SK-N-SH (cell line): Measurements from ENCODE around the gene FAM181A. TPM values are rescaled to one million over a fixed set of nuclear protein-coding genes. Genes with fewer than 3 reads are reported as not detected.

Experiments
- CTCF ChIA-PET: fragments of 300-600, 350-600 bp; formaldehyde crosslinking; extraction: SDS; loops from one replicate; lab custom pipeline; 2021; lab: Yijun Ruan, JAX
- POLR2A ChIA-PET: fragments of 350-600 bp; sonication (Branson Sonifier 250); formaldehyde crosslinking; extraction: SDS; loops from one replicate; lab custom pipeline; 2020; ENCODE audit warnings: antibody characterized with exemption, inconsistent platforms; lab: Yijun Ruan, JAX
- DNase-seq: peaks from one replicate; pipeline ENCODE4 v3.0.0; 2012
- H2AFZ ChIP-seq: fragments of 200-600 bp; sonication (generic); 2 replicates; pipeline ENCODE4 v1.8.1; 2016; ENCODE audit warnings: antibody characterized with exemption, mild to moderate bottlenecking, low read depth
- H3F3A ChIP-seq: fragments of 200-600 bp; sonication (generic); replicated peaks from 2 replicates; pipeline ENCODE3; 2016; ENCODE audit warnings: antibody characterized with exemption, mild to moderate bottlenecking; ENCODE audit not compliant: insufficient read depth
- H3K27ac ChIP-seq, 2 experiments: fragments of 200-500 bp in 1 of 2; fragments of 200-600 bp in 1 of 2; sonication (Bioruptor generic) in 1 of 2; sonication (generic), shearing (Covaris generic) in 1 of 2; 2 replicates each; pipeline versions ENCODE4 v1.5.1 to v1.6.1; 2014 to 2016; ENCODE audit warnings: low read depth in 2 of 2, inconsistent platforms in 1 of 2, low read length in 1 of 2, mild to moderate bottlenecking in 1 of 2, mixed read lengths in 1 of 2
- H3K27me3 ChIP-seq: fragments of 200-600 bp; sonication (generic), shearing (Covaris generic); 2 replicates; pipeline ENCODE4 v1.6.1; 2016; ENCODE audit warnings: mixed run types; ENCODE audit not compliant: insufficient read depth
- H3K36me3 ChIP-seq, 2 experiments: fragments of 200-500 bp in 1 of 2; fragments of 200-600 bp in 1 of 2; sonication (Bioruptor generic) in 1 of 2; sonication (generic) in 1 of 2; replicated peaks in 1 of 2; 2 replicates each; pipeline versions ENCODE3 to v1.5.1; 2014 to 2016; ENCODE audit warnings: low read length in 1 of 2, mild to moderate bottlenecking in 1 of 2; ENCODE audit not compliant: insufficient read depth in 2 of 2, control insufficient read depth in 1 of 2
- H3K4me1 ChIP-seq, 2 experiments: fragments of 200-500 bp in 1 of 2; fragments of 200-600 bp in 1 of 2; sonication (Bioruptor generic) in 1 of 2; sonication (generic), shearing (Covaris generic) in 1 of 2; 2 replicates each; pipeline versions ENCODE4 v1.5.1 to v1.6.1; 2014 to 2016; ENCODE audit warnings: low read depth in 1 of 2, low read length in 1 of 2, mixed run types in 1 of 2; ENCODE audit not compliant: insufficient read depth in 2 of 2, control insufficient read depth in 1 of 2
- H3K4me2 ChIP-seq: fragments of 200-600 bp; sonication (generic), shearing (Covaris generic); 2 replicates; pipeline ENCODE4 v1.6.1; 2017; ENCODE audit warnings: mixed run types
- H3K4me3 ChIP-seq, 2 experiments: fragments of 200-500 bp in 1 of 2; fragments of 200-600 bp in 1 of 2; sonication (Bioruptor generic) in 1 of 2; sonication (generic), shearing (Covaris generic) in 1 of 2; 2 replicates each; pipeline versions ENCODE4 v1.5.1 to v1.8.1; 2014 to 2016; ENCODE audit warnings: low read depth in 2 of 2, inconsistent platforms in 1 of 2, low read length in 1 of 2, mild to moderate bottlenecking in 1 of 2, mixed read lengths in 1 of 2, moderate library complexity in 1 of 2
- H3K79me2 ChIP-seq: fragments of 200-600 bp; sonication (generic); 2 replicates; pipeline ENCODE4 v1.8.1; 2017; ENCODE audit warnings: mild to moderate bottlenecking; ENCODE audit not compliant: insufficient read depth
- H3K9ac ChIP-seq: fragments of 200-600 bp; sonication (generic); 2 replicates; pipeline ENCODE4 v1.6.1; 2017; ENCODE audit warnings: mixed run types
- H3K9me2 ChIP-seq: fragments of 200-600 bp; sonication (generic); 2 replicates; pipeline ENCODE4 v1.6.1; 2017; ENCODE audit warnings: mixed run types
- H3K9me3 ChIP-seq: fragments of 200-600 bp; sonication (generic); 2 replicates; pipeline ENCODE4 v1.6.1; 2017; ENCODE audit warnings: mixed run types, mild to moderate bottlenecking, moderate library complexity
- H4K20me1 ChIP-seq: fragments of 200-600 bp; sonication (generic); 2 replicates; pipeline ENCODE4 v1.6.1; 2017; ENCODE audit warnings: mild to moderate bottlenecking, mixed run types; ENCODE audit not compliant: insufficient read depth
- FOSL2 ChIP-seq: IDR thresholded peaks from 2 replicates; pipeline ENCODE4 v1.4.0; 2012; ENCODE audit warnings: low read depth, mild to moderate bottlenecking, moderate library complexity, borderline replicate concordance
- GABPA ChIP-seq: IDR thresholded peaks from 2 replicates; pipeline ENCODE4 v1.4.0; 2012; ENCODE audit warnings: low read depth, mild to moderate bottlenecking
- GATA2 ChIP-seq: sonication (generic); formaldehyde crosslinking; IDR thresholded peaks from 2 replicates; pipeline ENCODE4 v1.5.0; 2020; ENCODE audit warnings: mild to moderate bottlenecking, missing genetic modification reagents
- MEF2A ChIP-seq: IDR thresholded peaks from 2 replicates; pipeline ENCODE4 v1.4.0; 2012; ENCODE audit warnings: low read depth, borderline replicate concordance
- POLR2AphosphoS5 ChIP-seq: IDR thresholded peaks from 2 replicates; pipeline ENCODE4 v1.6.1; 2012; ENCODE audit warnings: low read depth, low read length
- RAD21 ChIP-seq: IDR thresholded peaks from 2 replicates; pipeline ENCODE4 v1.6.1; 2012; ENCODE audit warnings: mild to moderate bottlenecking, low read length
- RCOR1 ChIP-seq: fragments of 150-350 bp; IDR thresholded peaks from 2 replicates; pipeline ENCODE4 v1.6.1; 2017; ENCODE audit warnings: antibody characterized with exemption, low read length
- RFX5 ChIP-seq: IDR thresholded peaks from 2 replicates; pipeline ENCODE4 v1.6.1; 2012; ENCODE audit warnings: mild to moderate bottlenecking, improper control_type of control experiment, low read length
- SIN3A ChIP-seq: IDR thresholded peaks from 2 replicates; pipeline ENCODE4 v1.6.1; 2012; ENCODE audit warnings: low read depth, mild to moderate bottlenecking, low read length, moderate library complexity, borderline replicate concordance
- SMC3 ChIP-seq: IDR thresholded peaks from 2 replicates; pipeline ENCODE4 v1.6.1; 2012; ENCODE audit warnings: low read depth, low read length, improper control_type of control experiment
- WGBS: methylation state at CpG from one replicate; pipeline ENCODE4 v1.1.6; 2017; ENCODE audit warnings: low lambda C conversion rate; 5-methylcytosine and 5-hydroxymethylcytosine counted together
- polyA plus RNA-seq, 3 experiments: library from polyadenylated mRNA; depleted of rRNA; stranded (reverse); fragments of >200 nt; gene quantifications; 2 replicates each; pipeline ENCODE4 v1.2.3, GENCODE V29; 2012
- TF ChIP-seq, protein P1 (sequence below): IDR thresholded peaks from 2 replicates; pipeline ENCODE4 v1.4.0; 2012; ENCODE audit warnings: low read depth

Gene FAM181A
- polyA plus RNA-seq, 1 of the 3 experiments (the other 2 are of a cell fraction), result not detected

- DNase-seq, result no peak
- Histone ChIP-seq H4K20me1 (no peaks in the 10 kb centered on the region), H3K4me2 (no peak overlapping the region), H3K27me3 (no peaks in the 10 kb centered on the region), H3K79me2 (no peaks in the 10 kb centered on the region), H3K27ac (no peak overlapping the region), H3K4me1 (peaks cover 3 to 20% of the 10 kb centered on the region in 2 experiments; a peak in 2 of 4 replicates), H3K9me3 (no peaks in the 10 kb centered on the region), H3F3A (peaks cover 32% of the 10 kb centered on the region), H3K4me3 (no peak overlapping the region), H3K36me3 (no peaks in the 10 kb centered on the region), H2AFZ (no peak overlapping the region), H3K9me2 (no peaks in the 10 kb centered on the region), H3K9ac (no peak overlapping the region)
- POLR2A ChIA-PET, result no interaction called here
- TF ChIP-seq MEF2A, result no peak
- CTCF ChIA-PET, result interaction anchor here (1.7 to 2.3 kb wide), 2 partner anchors 22 to 175 kb away, joined by 4 to 10 read pairs; no protein-coding TSS in a partner anchor
- WGBS, result 95% methylated on average over 8 of the region's 8 CpGs
Observed at GRCh38 chr14:93961620-93962019, 34.5 kb downstream of the FAM181A start.

GRCh38 chr14:93962701-93963601, 35.8 kb downstream of the FAM181A start:
- no peak for DNase-seq
- Histone ChIP-seq H3K4me2 (no peak overlapping the region), H3K27ac (no peak overlapping the region), H3K27me3 (no peaks in the 10 kb centered on the region), H3K36me3 (no peaks in the 10 kb centered on the region), H3K4me1 (peaks cover 3 to 20% of the 10 kb centered on the region in 2 experiments; a peak in 2 of 4 replicates), H3K79me2 (no peaks in the 10 kb centered on the region), H3K9me3 (no peaks in the 10 kb centered on the region), H2AFZ (no peak overlapping the region), H4K20me1 (no peaks in the 10 kb centered on the region), H3K9ac (no peak overlapping the region), H3F3A (peaks cover 32% of the 10 kb centered on the region), H3K9me2 (no peaks in the 10 kb centered on the region), H3K4me3 (no peak overlapping the region)
- 90% methylated on average over 14 of the region's 16 CpGs for WGBS
- POLR2A ChIA-PET, result no interaction called here
- CTCF ChIA-PET, result interaction anchor here (0.6 to 2.3 kb wide), 4 partner anchors 11 to 40 kb away, joined by 3 to 12 read pairs (median 4); no protein-coding TSS in a partner anchor
- TF ChIP-seq SMC3, result no peak
- no peak for TF ChIP-seq RFX5

GRCh38 chr14:93963692-93964091, 36.5 kb downstream of the FAM181A start:
- H3K4me2 ChIP-seq, result no peak overlapping the region
- H3K4me1 ChIP-seq, result peaks cover 3 to 18% of the 10 kb centered on the region in 2 experiments; a peak in 2 of 4 replicates
- TF ChIP-seq POLR2AphosphoS5 (no peak), GABPA (no peak), RCOR1 (no peak), RAD21 (no peak), FOSL2 (no peak), SIN3A (no peak), GATA2 (CRISPR knock-in tag) (no peak), MEF2A (no peak)
- TF ChIP-seq, protein P1, sequence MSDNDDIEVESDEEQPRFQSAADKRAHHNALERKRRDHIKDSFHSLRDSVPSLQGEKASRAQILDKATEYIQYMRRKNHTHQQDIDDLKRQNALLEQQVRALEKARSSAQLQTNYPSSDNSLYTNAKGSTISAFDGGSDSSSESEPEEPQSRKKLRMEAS, result no peak
- TF ChIP-seq, all 33 proteins: peak for 0
- CTCF ChIA-PET, result interaction anchor here (1.0 to 2.3 kb wide), 3 partner anchors 21 to 39 kb away, joined by 3 to 12 read pairs (median 4); no protein-coding TSS in a partner anchor
- 90% methylated on average over 4 of the region's 4 CpGs for WGBS
- no peak overlapping the region for H3K9ac ChIP-seq
- H3K9me2 ChIP-seq, result no peaks in the 10 kb centered on the region
- no peak overlapping the region for H3K27ac ChIP-seq
- H3K79me2 ChIP-seq, result no peaks in the 10 kb centered on the region
- peaks cover 32% of the 10 kb centered on the region for H3F3A ChIP-seq
- no peaks in the 10 kb centered on the region for H3K36me3 ChIP-seq
- H3K9me3 ChIP-seq, result no peaks in the 10 kb centered on the region
- H2AFZ ChIP-seq, result no peak overlapping the region
- H4K20me1 ChIP-seq, result no peaks in the 10 kb centered on the region
- POLR2A ChIA-PET, result no interaction called here
- no peak for DNase-seq
- no peak overlapping the region for H3K4me3 ChIP-seq
- no peaks in the 10 kb centered on the region for H3K27me3 ChIP-seq
